GM18520 (cell line): Measurements from ENCODE around the gene ALG14.
"Not testable (repeated sequence)": the region's sequence is repeated elsewhere in the genome, so short reads cannot be mapped to it uniquely, and the experiment has no call there.

Experiments used
- ATAC-seq: cut with Tn5 transposase; IDR thresholded peaks from one replicate; pipeline ENCODE4 v1.9.1; 2021; ENCODE audit not compliant: unreplicated experiment

Gene ALG14

DNA sequence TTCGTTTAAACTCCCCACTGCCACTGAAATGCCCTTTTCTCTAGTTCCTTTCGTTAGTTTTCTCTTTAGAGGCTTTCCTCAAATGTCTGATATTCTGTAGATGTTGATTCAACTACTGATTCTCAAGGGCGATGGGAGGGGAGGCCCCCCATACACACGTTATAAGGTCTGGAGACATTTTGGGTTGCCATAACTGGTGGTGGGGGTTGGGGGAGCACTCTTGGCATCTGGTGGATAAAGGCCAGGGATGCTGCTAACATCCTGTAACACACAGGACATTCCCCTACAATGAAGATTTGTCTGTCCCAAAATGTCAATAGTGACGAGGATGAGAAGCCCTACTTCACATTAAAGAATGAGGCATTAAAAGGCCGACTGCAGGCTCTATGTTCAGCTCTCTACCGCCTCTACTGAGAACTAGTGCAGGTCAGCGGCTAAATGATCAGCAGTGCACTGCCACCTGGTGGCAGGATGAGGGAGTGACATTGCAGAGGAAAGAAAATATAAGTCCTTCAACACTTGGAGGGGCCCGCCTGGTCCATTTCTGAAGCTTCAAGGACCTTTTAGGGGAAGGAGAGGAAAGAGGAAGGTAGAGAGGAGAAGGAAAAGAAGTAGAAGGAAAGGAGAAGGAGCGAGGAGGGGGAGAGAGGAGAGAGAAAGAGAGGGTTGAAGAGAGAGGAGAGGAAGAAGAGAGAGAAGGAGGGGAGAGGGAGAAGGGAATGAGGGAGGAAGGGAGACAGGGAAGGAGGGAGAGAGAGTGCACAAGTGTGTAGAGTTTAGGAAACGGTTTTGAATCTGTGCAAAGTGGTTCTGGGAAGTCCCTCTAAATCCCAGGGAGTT, 29.4 kb downstream of the ALG14 start:
- peak; percentile 96 for ATAC-seq

DNA sequence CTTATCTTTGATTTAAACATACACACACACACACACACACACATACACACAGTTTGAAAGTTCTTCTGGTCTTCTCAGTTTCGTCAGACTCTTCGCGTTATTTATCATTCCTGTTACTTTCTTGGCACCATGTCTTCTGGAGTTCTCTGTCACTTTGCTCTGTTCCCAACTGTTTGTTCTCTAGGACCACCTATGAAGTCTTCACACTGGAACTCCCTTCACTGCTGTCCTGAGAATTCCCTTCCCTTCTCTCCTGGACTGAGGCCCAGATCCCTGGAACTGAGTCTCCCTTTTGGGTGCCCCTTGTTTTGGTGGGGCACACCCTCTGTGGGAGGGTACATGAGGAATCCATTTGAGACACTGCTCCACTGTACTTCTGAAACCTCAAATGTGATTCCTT, 30.5 kb downstream of the ALG14 start:
- no peak for ATAC-seq

GRCh38 chr1:95041491-95042165, 31.1 kb downstream of the ALG14 start:
- ATAC-seq = no peak

GRCh38 chr1:95040032-95040525, 32.7 kb downstream of the ALG14 start:
- ATAC-seq = no peak

DNA sequence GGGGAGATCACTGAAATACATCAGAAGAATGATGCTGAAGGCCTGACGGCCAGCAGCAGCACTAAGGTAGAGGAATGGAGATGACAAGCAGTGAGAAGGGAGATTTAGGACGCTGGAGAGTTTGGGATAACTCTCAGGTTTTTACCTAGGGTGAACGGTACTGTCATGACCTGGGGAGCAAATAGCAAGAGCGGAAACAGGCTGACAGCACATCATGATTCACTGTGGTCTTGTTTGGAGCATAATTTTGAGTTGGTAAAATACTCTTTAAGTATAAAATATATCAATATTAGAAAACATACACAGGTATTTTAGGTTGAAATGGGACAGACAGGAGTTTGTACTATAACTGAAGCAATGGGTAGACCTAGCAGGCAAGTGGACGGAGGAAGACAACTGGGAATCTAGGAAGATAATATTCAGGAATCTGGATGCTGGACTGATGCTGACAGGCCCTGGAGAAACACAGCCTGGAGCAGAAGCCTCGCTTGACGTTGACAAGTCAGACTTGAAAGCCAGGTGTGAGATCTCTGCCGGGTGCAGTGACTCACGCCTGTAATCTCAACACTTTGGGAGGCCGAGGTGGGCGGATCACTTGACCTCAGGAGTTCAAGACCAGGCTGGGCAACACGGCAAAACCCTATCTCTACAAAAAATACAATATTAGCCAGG, 33.3 kb downstream of the ALG14 start:
- ATAC-seq = no peak

DNA sequence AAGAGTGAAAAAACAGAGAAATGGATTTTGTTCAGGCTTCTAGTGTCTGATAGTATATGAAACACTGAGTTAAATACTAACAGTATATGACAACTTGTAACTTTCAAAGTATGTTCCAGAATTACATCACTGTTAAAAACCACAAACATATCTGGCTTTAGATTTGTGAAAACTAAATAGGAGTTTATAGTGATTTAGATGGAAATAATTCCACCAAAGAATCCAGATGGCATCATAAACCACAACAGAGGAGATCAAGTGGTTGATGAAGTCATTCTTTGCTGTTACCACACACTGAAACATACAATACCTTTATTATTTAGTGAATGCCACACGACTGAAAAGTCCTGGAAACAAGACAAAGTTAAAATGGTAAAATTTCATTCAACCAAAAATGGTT, 37.2 kb downstream of the ALG14 start:
- ATAC-seq = no peak

DNA sequence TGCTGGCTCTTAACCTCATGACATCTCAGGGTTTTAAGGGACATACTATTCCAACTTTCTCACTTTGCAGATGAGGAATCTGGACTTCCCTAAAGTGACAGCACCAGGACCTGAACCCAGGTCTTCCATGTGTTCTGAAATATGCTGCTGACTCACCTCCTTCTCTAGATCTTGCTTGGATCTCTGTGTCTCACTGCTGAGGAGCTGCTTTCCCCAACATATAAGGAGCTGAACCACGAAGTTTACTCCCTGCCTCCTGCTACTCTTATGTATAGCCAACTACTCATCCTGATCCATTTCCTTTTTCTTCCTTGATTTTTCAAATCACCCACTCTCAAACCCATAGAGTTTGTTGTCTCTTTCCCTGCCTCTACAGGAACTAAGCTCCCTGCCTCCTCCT, 38.2 kb downstream of the ALG14 start:
- ATAC-seq = no peak

DNA sequence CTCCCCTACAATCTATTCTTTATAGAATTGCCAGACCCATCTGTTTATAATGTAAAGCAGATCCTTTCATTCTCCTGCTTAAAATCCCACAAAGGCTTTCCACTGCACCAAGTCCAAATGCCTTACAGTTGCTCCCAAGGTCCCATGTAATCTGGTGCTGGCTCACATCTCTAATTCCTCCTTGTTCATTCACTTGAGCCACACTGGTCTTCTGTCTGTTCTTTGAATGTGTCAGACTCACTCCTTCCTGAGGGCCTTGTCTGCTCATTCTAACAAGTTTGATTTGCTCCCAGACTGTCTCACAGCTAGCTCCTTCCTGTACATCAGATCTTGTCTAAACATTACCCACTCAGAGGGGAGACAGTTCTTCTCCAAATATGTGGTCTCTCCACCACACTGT, 38.9 kb downstream of the ALG14 start:
- ATAC-seq = no peak

DNA sequence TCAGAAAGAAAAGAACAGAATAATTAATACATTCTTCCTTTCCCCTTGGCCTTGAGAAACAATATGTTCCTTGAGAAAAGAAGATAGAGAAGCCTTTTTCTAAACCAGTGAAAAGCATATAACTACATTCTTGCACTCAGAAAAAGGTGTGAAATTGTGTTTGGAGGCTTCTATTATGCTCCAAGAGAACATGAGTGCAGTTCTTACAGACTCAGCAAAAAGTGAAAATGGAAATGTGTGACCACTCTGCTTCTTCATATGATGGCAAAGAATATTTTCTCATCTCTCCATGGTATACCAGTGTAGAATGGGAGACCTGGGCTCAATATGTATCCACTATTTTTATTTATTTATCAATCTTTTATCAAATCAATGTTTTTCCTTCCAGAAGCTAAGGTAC, 43.2 kb downstream of the ALG14 start:
- ATAC-seq = no peak

GRCh38 chr1:95028954-95029353, 43.8 kb downstream of the ALG14 start:
- no peak for ATAC-seq

- no peak for ATAC-seq
These were observed 45.7 kb downstream of the ALG14 start for GRCh38 chr1:95027046-95027445.

DNA sequence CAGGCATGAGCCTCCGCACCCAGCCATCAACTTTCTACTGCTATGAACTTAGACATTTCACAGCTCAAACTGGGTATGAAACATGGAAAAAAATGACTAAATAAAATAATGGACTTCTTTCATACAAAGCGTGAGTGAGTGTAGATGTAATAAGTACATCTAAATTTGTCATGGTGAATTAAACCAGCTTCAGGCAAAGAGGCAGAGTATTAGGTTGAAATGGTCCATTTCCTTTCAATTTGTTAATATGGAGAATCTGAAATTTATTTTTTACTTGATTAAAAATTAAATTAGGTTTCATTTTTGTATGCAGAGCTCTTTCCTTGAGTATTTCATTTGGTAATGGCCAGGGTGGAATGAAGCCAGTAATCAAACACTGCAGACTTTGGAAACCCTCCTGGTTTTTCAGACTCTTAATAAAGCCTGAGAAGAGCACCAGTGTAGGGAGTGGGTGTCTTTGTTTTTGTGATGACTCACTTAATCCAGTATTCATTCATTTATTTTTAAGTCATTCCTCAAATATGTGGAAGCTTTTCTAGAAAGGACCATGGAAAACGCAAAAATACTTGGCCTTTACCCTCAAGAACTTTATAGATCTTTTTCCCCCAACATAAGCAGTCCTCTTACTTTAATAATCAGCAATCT, 49.2 kb downstream of the ALG14 start:
- ATAC-seq = no peak

GRCh38 chr1:95022644-95022926, 50.2 kb downstream of the ALG14 start:
- ATAC-seq = no peak

DNA sequence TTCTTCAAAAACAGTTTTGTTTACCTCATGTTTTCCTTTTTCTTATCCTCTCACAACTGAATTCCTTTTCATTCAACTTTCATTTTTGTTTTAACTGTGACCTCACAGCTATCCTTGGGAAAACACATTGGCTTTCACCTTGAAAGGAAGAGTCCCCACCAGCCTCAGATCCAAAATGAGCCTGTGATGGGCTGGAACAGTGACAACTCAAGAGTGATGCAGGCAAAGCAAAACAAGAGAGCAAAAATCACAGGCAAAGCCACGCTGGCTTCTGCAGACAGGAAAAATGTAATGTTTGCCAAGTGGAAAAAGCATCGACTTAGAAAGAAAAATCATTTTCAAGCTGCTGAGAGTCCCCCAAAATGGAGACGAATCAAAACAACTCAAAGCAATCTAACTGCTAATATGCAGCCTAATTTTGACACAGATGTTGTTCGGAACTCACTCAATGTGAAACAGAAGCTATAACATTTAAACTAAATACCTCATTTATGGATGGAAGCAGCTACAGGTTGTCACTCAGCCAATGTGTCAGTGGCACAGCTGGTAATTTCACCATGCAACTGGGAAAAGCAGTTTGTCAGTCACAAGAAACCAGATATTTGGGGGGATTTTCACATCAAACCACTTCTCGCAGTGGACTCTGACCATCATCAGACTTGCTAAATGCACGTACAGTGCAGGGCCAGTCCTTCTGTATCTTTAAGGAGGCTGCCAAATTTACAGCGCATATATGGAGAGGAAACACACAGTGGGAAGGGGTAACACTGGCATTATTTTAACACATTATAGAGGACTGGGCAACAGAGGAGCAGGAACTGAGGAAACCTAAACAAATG, 50.7 kb downstream of the ALG14 start:
- ATAC-seq = no peak

DNA sequence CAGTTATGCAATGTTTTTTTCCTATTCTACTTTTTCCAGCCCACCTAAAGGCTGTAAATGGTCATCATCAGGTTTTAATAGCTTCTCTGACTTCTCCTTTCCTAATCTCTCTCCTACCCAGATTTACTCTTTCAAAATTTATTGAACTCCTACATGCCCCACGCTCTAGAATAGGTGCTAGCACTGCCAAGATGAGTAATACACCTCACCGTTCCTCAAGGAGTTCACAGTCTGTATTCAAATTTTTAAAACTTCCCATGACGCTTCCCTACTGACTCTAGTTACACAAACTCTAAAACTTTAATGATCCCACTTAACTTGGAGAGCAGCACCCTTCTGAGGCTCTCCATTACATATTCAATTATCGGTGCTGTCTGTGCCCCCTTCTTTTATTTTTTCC, 51.6 kb downstream of the ALG14 start:
- ATAC-seq = no peak

DNA sequence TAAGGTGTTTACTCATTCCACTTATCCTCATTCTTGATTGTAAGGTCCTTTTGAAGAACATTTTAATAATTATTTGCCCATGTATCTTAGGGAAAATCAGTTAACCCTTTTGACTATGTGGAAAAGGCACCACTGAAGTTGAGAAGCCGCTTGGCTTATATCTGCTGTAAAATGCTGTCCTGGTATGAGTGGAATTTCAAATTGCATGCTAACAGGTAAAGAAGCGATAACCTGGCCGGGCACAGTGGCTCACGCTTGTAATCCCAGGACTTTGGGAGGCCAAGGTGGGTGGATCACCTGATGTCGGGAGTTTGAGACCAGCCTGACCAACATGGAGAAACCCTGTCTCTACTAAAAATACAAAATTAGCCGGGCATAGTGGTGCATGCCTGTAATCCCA, 53.3 kb downstream of the ALG14 start:
- ATAC-seq = not testable (repeated sequence)

GRCh38 chr1:95018602-95019369, 54.0 kb downstream of the ALG14 start:
- no peak for ATAC-seq

DNA sequence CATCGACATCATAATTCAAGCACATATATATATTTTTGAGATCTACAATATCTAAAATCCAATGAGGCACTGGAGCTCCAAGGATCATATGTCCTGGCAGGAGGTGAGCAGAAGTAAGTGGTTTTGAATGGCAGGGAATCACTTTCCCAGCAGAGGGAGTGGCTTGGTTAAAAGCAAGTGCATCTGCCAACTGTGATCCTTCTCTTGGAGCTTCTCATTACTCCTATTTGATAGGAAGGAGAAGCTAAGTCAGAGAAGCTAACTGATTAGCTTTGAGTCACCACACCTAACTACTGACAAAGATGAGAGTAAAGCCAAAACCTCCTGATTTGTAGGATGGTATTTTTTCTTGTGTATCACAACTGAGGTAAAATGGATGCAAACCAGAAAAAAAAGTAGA, 55.0 kb downstream of the ALG14 start:
- ATAC-seq = no peak

DNA sequence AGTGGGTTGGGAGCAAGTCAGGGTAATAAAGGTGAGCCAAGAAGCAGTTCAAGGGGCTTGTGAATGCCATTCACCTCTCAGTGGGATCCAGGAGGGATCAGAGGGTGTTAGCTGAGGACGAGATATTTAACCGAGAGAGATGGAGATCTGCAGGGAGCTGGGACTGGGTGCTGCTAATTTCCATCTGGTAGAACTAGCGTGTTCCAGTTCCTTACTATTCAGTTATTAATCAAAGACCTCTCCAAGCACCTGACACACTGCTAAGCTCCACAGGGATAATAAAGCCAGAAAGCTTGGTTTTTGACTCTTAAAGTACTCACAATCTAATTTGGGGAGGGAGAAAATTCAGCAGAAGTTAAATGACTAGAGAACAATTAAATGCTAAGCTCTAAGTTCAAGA, 57.7 kb downstream of the ALG14 start:
- ATAC-seq = no peak
